ENCODE results near the gene RPL5. TPM values are rescaled to one million over a fixed set of nuclear protein-coding genes. Genes with fewer than 3 reads are reported as not detected.

Gene RPL5
- polyA plus RNA-seq, 1 donor (not counting 4 experiments of a cell fraction or from before 2014, with no cell fraction given): 2,236 TPM

- Histone ChIP-seq H3K79me2 (ENCODE audit: control insufficient read depth, insufficient read depth, low read length) (no peaks in the 10 kb centered on the region), H3K4me3 (ENCODE audit: control insufficient read depth in 2 of 3, extremely low read depth in 1 of 3, insufficient read depth in 2 of 3, low read depth in 1 of 3, low read length in 3 of 3) (no peak overlapping the region), H3K9me1 (ENCODE audit: control insufficient read depth, extremely low read depth, insufficient read depth, low read length) (no peaks in the 10 kb centered on the region), H2AFZ (ENCODE audit: control insufficient read depth, low read length) (no peak overlapping the region), H3K9me3 (ENCODE audit: control insufficient read depth, low read depth, low read length) (no peaks in the 10 kb centered on the region), H3K27me3 (ENCODE audit: control insufficient read depth, extremely low read depth, insufficient read depth, low read length) (no peaks in the 10 kb centered on the region), H3K36me3 (ENCODE audit: control insufficient read depth in 2 of 2, extremely low read depth in 1 of 2, insufficient read depth in 2 of 2, low read length in 2 of 2) (no peaks in the 10 kb centered on the region), H3K9ac (ENCODE audit: control insufficient read depth, extremely low read depth, insufficient read depth, low read length) (no peak overlapping the region), H3K4me1 (ENCODE audit: control insufficient read depth, extremely low read depth, insufficient read depth, low read length) (peaks cover 13% of the 10 kb centered on the region), H3K27ac (ENCODE audit: control insufficient read depth, insufficient read depth, low read length) (no peak overlapping the region), H3K4me2 (ENCODE audit: control insufficient read depth, extremely low read depth, insufficient read depth, low read depth, low read length) (no peak overlapping the region), H4K20me1 (ENCODE audit: control insufficient read depth, extremely low read depth, insufficient read depth, low read length) (no peaks in the 10 kb centered on the region)
- FAIRE-seq (no peak), DNase-seq (ENCODE audit: low read depth, low spot score) (no peak)
- TF ChIP-seq CTCF (optimal IDR thresholded peaks at IDR 0.05 in 1 of 3, IDR thresholded peaks at IDR 0.05 in 1 of 3, conservative IDR thresholded peaks at IDR 0.05 in 1 of 3; ENCODE audit: extremely low read depth in 1 of 3, insufficient read depth in 2 of 3, low read length in 3 of 3) (no peak), EZH2 (IDR thresholded peaks at IDR 0.05; ENCODE audit: low read length) (no peak)
- dilution Hi-C loops (cut with MboI; ENCODE audit: extremely low pct_ligation_motif_present, low sequenced_read_pairs): no loop called here
Observed at GRCh38 chr1:92854101-92854785, 22.4 kb downstream of the RPL5 start.

GRCh38 chr1:92855236-92855635 is 23.4 kb downstream of the RPL5 start:
- dilution Hi-C loops (cut with MboI; ENCODE audit: extremely low pct_ligation_motif_present, low sequenced_read_pairs): no loop called here
- Histone ChIP-seq H3K36me3 (ENCODE audit: control insufficient read depth in 2 of 2, extremely low read depth in 1 of 2, insufficient read depth in 2 of 2, low read length in 2 of 2) (no peaks in the 10 kb centered on the region), H3K4me1 (ENCODE audit: control insufficient read depth, extremely low read depth, insufficient read depth, low read length) (peaks cover 15% of the 10 kb centered on the region), H3K9ac (ENCODE audit: control insufficient read depth, extremely low read depth, insufficient read depth, low read length) (no peak overlapping the region), H3K27ac (ENCODE audit: control insufficient read depth, insufficient read depth, low read length) (no peak overlapping the region), H3K9me1 (ENCODE audit: control insufficient read depth, extremely low read depth, insufficient read depth, low read length) (no peaks in the 10 kb centered on the region), H3K9me3 (ENCODE audit: control insufficient read depth, low read depth, low read length) (no peaks in the 10 kb centered on the region), H4K20me1 (ENCODE audit: control insufficient read depth, extremely low read depth, insufficient read depth, low read length) (no peaks in the 10 kb centered on the region), H3K4me3 (ENCODE audit: control insufficient read depth in 2 of 3, extremely low read depth in 1 of 3, insufficient read depth in 2 of 3, low read depth in 1 of 3, low read length in 3 of 3) (no peak overlapping the region), H3K79me2 (ENCODE audit: control insufficient read depth, insufficient read depth, low read length) (no peaks in the 10 kb centered on the region), H3K27me3 (ENCODE audit: control insufficient read depth, extremely low read depth, insufficient read depth, low read length) (no peaks in the 10 kb centered on the region), H3K4me2 (ENCODE audit: control insufficient read depth, extremely low read depth, insufficient read depth, low read depth, low read length) (no peak overlapping the region), H2AFZ (ENCODE audit: control insufficient read depth, low read length) (no peak overlapping the region)
- DNase-seq (ENCODE audit: low read depth, low spot score): no peak
- FAIRE-seq: no peak
- no peak for TF ChIP-seq EZH2 (IDR thresholded peaks at IDR 0.05; ENCODE audit: low read length)
- no peak for TF ChIP-seq CTCF (optimal IDR thresholded peaks at IDR 0.05 in 1 of 3, IDR thresholded peaks at IDR 0.05 in 1 of 3, conservative IDR thresholded peaks at IDR 0.05 in 1 of 3; ENCODE audit: extremely low read depth in 1 of 3, insufficient read depth in 2 of 3, low read length in 3 of 3)

Data from keratinocyte (primary cell).